Thoracic aorta (tissue), 2 donors: ENCODE results near the gene HSPA2. TPM values are rescaled to one million over a fixed set of nuclear protein-coding genes. Genes with fewer than 3 reads are reported as not detected.
"Not testable (repeated sequence)": the region's sequence is repeated elsewhere in the genome, so short reads cannot be mapped to it uniquely, and the experiment has no call there.

ENCODE experiments used
- ATAC-seq: fragments of 150-250 bp; one replicate; pipeline ENCODE4 v1.8.0; 2017; ENCODE audit warnings: low read depth; ENCODE audit not compliant: insufficient number of reproducible peaks, low FRiP score
- DNase-seq: peaks from one replicate; pipeline ENCODE4 v3.0.0-alpha.2; 2020; ENCODE audit warnings: low spot score
- H3K27ac ChIP-seq, 2 donors: fragments of 200-600 bp; sonication (generic); 1 replicate in 1 of 2; 2 replicates in 1 of 2; pipeline ENCODE4 v1.5.1; 2016; ENCODE audit warnings: mild to moderate bottlenecking in 2 of 2, moderate library complexity in 2 of 2
- H3K27me3 ChIP-seq: fragments of 200-600 bp; sonication (generic); replicated peaks from 2 replicates; pipeline ENCODE4 v1.6.0; 2016; ENCODE audit warnings: mild to moderate bottlenecking; ENCODE audit not compliant: insufficient read depth
- H3K36me3 ChIP-seq: fragments of 200-600 bp; sonication (generic); one replicate; pipeline ENCODE4 v1.5.1; 2016
- H3K4me1 ChIP-seq, 2 donors: fragments of 200-600 bp; sonication (generic); 1 replicate in 1 of 2; 2 replicates in 1 of 2; pipeline versions ENCODE4 v1.5.1 to v1.6.0; 2016; ENCODE audit warnings: low read depth in 2 of 2, mild to moderate bottlenecking in 1 of 2; ENCODE audit not compliant: control insufficient read depth in 1 of 2
- H3K4me3 ChIP-seq: fragments of 200-600 bp; sonication (generic); 2 replicates; pipeline ENCODE4 v1.5.1; 2016; ENCODE audit warnings: mild to moderate bottlenecking
- H3K9me3 ChIP-seq: fragments of 200-600 bp; sonication (generic); 2 replicates; pipeline ENCODE4 v1.5.1; 2016
- CTCF ChIP-seq: fragments of 200-600 bp; sonication (generic); IDR thresholded peaks from one replicate; pipeline ENCODE4 v1.5.1; 2019; ENCODE audit warnings: antibody characterized with exemption
- total RNA-seq, 2 donors: library from RNA; depleted of rRNA; stranded (reverse); fragments of >200 nt; gene quantifications; one replicate each; pipeline versions ENCODE4 v1.1.0 to v1.2.3, GENCODE V29; 2016

HSPA2 gene
- total RNA-seq, 2 donors from 2014 or later = 28.5 to 33.7 TPM

- no peaks in the 10 kb centered on the region for H3K36me3 ChIP-seq
- no peak for TF ChIP-seq CTCF
- H3K27me3 ChIP-seq = no peaks in the 10 kb centered on the region
- no peak overlapping the region for H3K4me3 ChIP-seq
- H3K4me1 ChIP-seq = peaks cover 21 to 54% of the 10 kb centered on the region in 2 donors
- ATAC-seq = no peak
- no peak for DNase-seq
- H3K9me3 ChIP-seq = no peaks in the 10 kb centered on the region
- H3K27ac ChIP-seq = no peak overlapping the region
Measured at GRCh38 chr14:64515053-64515452, 25.5 kb upstream of the HSPA2 start.

GRCh38 chr14:64516969-64517368 lies 23.6 kb upstream of the HSPA2 start:
- no peak for ATAC-seq
- DNase-seq = no peak
- Histone ChIP-seq H3K36me3 (no peaks in the 10 kb centered on the region), H3K27ac (no peak overlapping the region), H3K4me3 (no peak overlapping the region), H3K9me3 (no peaks in the 10 kb centered on the region), H3K4me1 (peaks cover 10 to 36% of the 10 kb centered on the region in 2 donors), H3K27me3 (no peaks in the 10 kb centered on the region)
- no peak for TF ChIP-seq CTCF

GRCh38 chr14:64517667-64518066 lies 22.9 kb upstream of the HSPA2 start:
- not testable (repeated sequence) for ATAC-seq, H3K4me3 ChIP-seq, H3K27ac ChIP-seq, DNase-seq, H3K36me3 ChIP-seq, H3K27me3 ChIP-seq, H3K9me3 ChIP-seq
- peaks cover 8 to 29% of the 10 kb centered on the region in 2 donors for H3K4me1 ChIP-seq

- H3K27ac ChIP-seq = no peak overlapping the region
- no peak for TF ChIP-seq CTCF
- H3K4me3 ChIP-seq = no peak overlapping the region
- no peaks in the 10 kb centered on the region for H3K27me3 ChIP-seq
- peaks cover 3% of the 10 kb centered on the region for H3K36me3 ChIP-seq
- peaks cover 8 to 24% of the 10 kb centered on the region in 2 donors for H3K4me1 ChIP-seq
- DNase-seq (no peak), ATAC-seq (no peak)
- H3K9me3 ChIP-seq = no peaks in the 10 kb centered on the region
Measured at GRCh38 chr14:64518229-64518628, 22.3 kb upstream of the HSPA2 start.

- Histone ChIP-seq H3K4me3 (no peak overlapping the region), H3K9me3 (no peaks in the 10 kb centered on the region), H3K27ac (no peak overlapping the region), H3K27me3 (no peaks in the 10 kb centered on the region), H3K36me3 (peaks cover 3% of the 10 kb centered on the region), H3K4me1 (peaks cover 4 to 10% of the 10 kb centered on the region in 2 donors)
- ATAC-seq (no peak), DNase-seq (no peak)
- TF ChIP-seq CTCF = no peak
Measured at GRCh38 chr14:64520699-64521098, 19.8 kb upstream of the HSPA2 start.

GRCh38 chr14:64522591-64523355 lies 17.8 kb upstream of the HSPA2 start:
- no peaks in the 10 kb centered on the region for H3K27me3 ChIP-seq
- TF ChIP-seq CTCF = no peak
- H3K4me1 ChIP-seq = peaks cover 4% of the 10 kb centered on the region in 2 donors
- H3K27ac ChIP-seq = no peak overlapping the region
- H3K36me3 ChIP-seq = peaks cover 3% of the 10 kb centered on the region
- no peak for DNase-seq
- H3K9me3 ChIP-seq = no peaks in the 10 kb centered on the region
- no peak overlapping the region for H3K4me3 ChIP-seq
- ATAC-seq = no peak
